PC-3 (cell line): Measurements from ENCODE around the gene TXNDC5. TPM values are rescaled to one million over a fixed set of nuclear protein-coding genes. Genes with fewer than 3 reads are reported as not detected.
A peak's percentile ranks its signal among the peaks of the same experiment; 100 is the strongest.

Experiments used
- ATAC-seq: fragments of 200-7000 bp; cut with Tn5 transposase; 2 replicates; pipeline ENCODE4 v1.9.1; 2020; ENCODE audit warnings: mild to moderate bottlenecking, moderate library complexity
- BruUV-seq: library from RNA; stranded (reverse); fragments of 400-500 nt; replicated peaks from 2 replicates; lab custom pipeline; 2021; lab: Mats Ljungman, UMichigan
- CTCF ChIA-PET: fragments of 300-600 bp; sonication (Branson Sonifier 250); formaldehyde crosslinking; loops from one replicate; lab custom pipeline; 2022; ENCODE audit warnings: antibody characterized with exemption; lab: Charles Lee
- POLR2A ChIA-PET: fragments of 300-600 bp; sonication (Branson Sonifier 250); formaldehyde crosslinking; loops from one replicate; lab custom pipeline; 2022; ENCODE audit warnings: antibody characterized with exemption; ENCODE audit not compliant: unreplicated experiment; lab: Charles Lee
- DNase-seq: peaks from one replicate; pipeline ENCODE4 v3.0.0-alpha.2; 2015
- H2AFZ ChIP-seq: fragments of 300-600 bp; sonication (generic); 2 replicates; pipeline ENCODE4 v1.6.0; 2016; ENCODE audit warnings: antibody characterized with exemption, low read length
- H3F3A ChIP-seq: fragments of 300-600 bp; sonication (generic); one replicate; pipeline ENCODE4 v1.6.0; 2017; ENCODE audit warnings: antibody characterized with exemption, low read length, control low read depth, mild to moderate bottlenecking; ENCODE audit not compliant: unreplicated experiment
- H3K27ac ChIP-seq: fragments of 300-600 bp; sonication (generic); 2 replicates; pipeline ENCODE4 v1.5.1; 2016; ENCODE audit warnings: mild to moderate bottlenecking, low read length
- H3K27me3 ChIP-seq: fragments of 300-600 bp; sonication (generic); 2 replicates; pipeline ENCODE4 v1.6.1; 2016; ENCODE audit warnings: low read length, mixed read lengths
- H3K36me3 ChIP-seq: fragments of 300-600 bp; sonication (generic); 2 replicates; pipeline ENCODE4 v1.6.1; 2016; ENCODE audit warnings: low read depth, mixed run types, low read length, mixed read lengths
- H3K4me1 ChIP-seq: fragments of 300-600 bp; sonication (generic); 2 replicates; pipeline ENCODE4 v1.5.1; 2016; ENCODE audit warnings: low read length; ENCODE audit not compliant: insufficient read depth
- H3K4me2 ChIP-seq: fragments of 300-600 bp; sonication (generic); 2 replicates; pipeline ENCODE4 v1.6.0; 2016; ENCODE audit warnings: low read length
- H3K4me3 ChIP-seq: fragments of 300-600 bp; sonication (generic); 2 replicates; pipeline ENCODE4 v1.5.1; 2016; ENCODE audit warnings: mild to moderate bottlenecking, low read length, mixed read lengths
- H3K79me2 ChIP-seq: fragments of 300-600 bp; sonication (generic); 2 replicates; pipeline ENCODE4 v1.6.1; 2017; ENCODE audit warnings: low read length, mixed read lengths
- H3K9ac ChIP-seq: fragments of 300-600 bp; sonication (generic); 2 replicates; pipeline ENCODE4 v1.6.0; 2016; ENCODE audit warnings: mild to moderate bottlenecking, low read length
- H3K9me2 ChIP-seq: fragments of 300-600 bp; sonication (generic); replicated peaks from 2 replicates; pipeline ENCODE4 v1.6.1; 2016; ENCODE audit warnings: mixed run types, low read length, mixed read lengths
- H3K9me3 ChIP-seq: fragments of 300-600 bp; sonication (generic); 2 replicates; pipeline ENCODE4 v1.6.1; 2016; ENCODE audit warnings: low read length, mixed read lengths
- H4K20me1 ChIP-seq: fragments of 300-600 bp; sonication (generic); 2 replicates; pipeline ENCODE4 v1.6.1; 2016; ENCODE audit warnings: low read length, mixed read lengths
- CTCF ChIP-seq: fragments of 300-600 bp; sonication (generic); conservative IDR thresholded peaks from 2 replicates; pipeline ENCODE4 v1.5.1; 2017; ENCODE audit warnings: antibody characterized with exemption, low read depth, mild to moderate bottlenecking, low read length
- EZH2 ChIP-seq: fragments of 300-600 bp; sonication (generic); IDR thresholded peaks from one replicate; pipeline ENCODE4 v1.6.1; 2017; ENCODE audit warnings: antibody characterized with exemption, mild to moderate bottlenecking, low read length; ENCODE audit not compliant: unreplicated experiment
- EZH2phosphoT487 ChIP-seq: fragments of 300-600 bp; sonication (generic); IDR thresholded peaks from 2 replicates; pipeline ENCODE4 v1.6.1; 2018; ENCODE audit warnings: mild to moderate bottlenecking, antibody characterized with exemption, low read length, borderline replicate concordance
- intact Hi-C: fragments of 100-400 bp; cut with micrococcal nuclease; formaldehyde crosslinking; loops from 2 replicates; pipeline ENCODE4 v1.9.0; 2023
- total RNA-seq: library from RNA; depleted of rRNA; stranded (reverse); fragments of >200 nt; gene quantifications from 2 replicates; pipeline ENCODE4 v1.2.3, GENCODE V29; 2014

TXNDC5 gene
- total RNA-seq, 1 experiment from 2014 or later: 221 TPM

- H3K9ac ChIP-seq: no peak overlapping the region
- no peak overlapping the region for H3K27ac ChIP-seq
- no peaks in the 10 kb centered on the region for H3K9me2 ChIP-seq
- H3K27me3 ChIP-seq: no peaks in the 10 kb centered on the region
- DNase-seq: no peak
- no peak overlapping the region for H3K4me3 ChIP-seq
- POLR2A ChIA-PET: no interaction called here
- no peaks in the 10 kb centered on the region for H3F3A ChIP-seq
- H4K20me1 ChIP-seq: peaks cover 4% of the 10 kb centered on the region; the same call in 1 of the 2 replicates
- H3K9me3 ChIP-seq: no peaks in the 10 kb centered on the region
- H3K4me2 ChIP-seq: no peak overlapping the region
- peaks cover 75% of the 10 kb centered on the region for H3K36me3 ChIP-seq
- CTCF ChIA-PET: no interaction called here
- no peaks in the 10 kb centered on the region; the same call in 1 of the 2 replicates for H3K4me1 ChIP-seq
- no peak for TF ChIP-seq EZH2
- TF ChIP-seq CTCF: no peak
- TF ChIP-seq EZH2phosphoT487: no peak
- no peak for ATAC-seq
- no peak overlapping the region for H2AFZ ChIP-seq
- intact Hi-C loops: no loop called here
- 0 out of 2 replicates have a peak, but pooled peaks cover 6% of the 10 kb centered on the region for H3K79me2 ChIP-seq
- BruUV-seq: no TSS peak
Measured at GRCh38 chr6:7897461-7898192, 13.0 kb downstream of the TXNDC5 start.

- Histone ChIP-seq H3K9me2 (no peaks in the 10 kb centered on the region), H2AFZ (no peak overlapping the region), H3K36me3 (peaks cover 73% of the 10 kb centered on the region), H3K9me3 (no peaks in the 10 kb centered on the region), H3K4me2 (no peak overlapping the region), H3K4me3 (no peak overlapping the region), H3K27me3 (no peaks in the 10 kb centered on the region), H3K9ac (no peak overlapping the region), H4K20me1 (no peaks in the 10 kb centered on the region), H3K4me1 (no peaks in the 10 kb centered on the region; the same call in 1 of the 2 replicates), H3K27ac (no peak overlapping the region), H3F3A (no peaks in the 10 kb centered on the region), H3K79me2 (no peaks in the 10 kb centered on the region)
- ATAC-seq (no peak), DNase-seq (no peak)
- ChIA-PET CTCF (no interaction called here), POLR2A (no interaction called here)
- TF ChIP-seq CTCF (no peak), EZH2 (no peak), EZH2phosphoT487 (no peak)
- no TSS peak for BruUV-seq
- intact Hi-C loops: no loop called here
Measured at GRCh38 chr6:7896465-7896987, 14.1 kb downstream of the TXNDC5 start.

- intact Hi-C loops: no loop called here
- TF ChIP-seq EZH2: no peak
- TF ChIP-seq CTCF: no peak
- no peak for TF ChIP-seq EZH2phosphoT487
- H3K4me2 ChIP-seq: no peak overlapping the region
- peak; percentile 18 for DNase-seq
- H3K9me3 ChIP-seq: no peaks in the 10 kb centered on the region
- H3K4me1 ChIP-seq: no peaks in the 10 kb centered on the region; the same call in 1 of the 2 replicates
- no peaks in the 10 kb centered on the region for H3K9me2 ChIP-seq
- peaks cover 76% of the 10 kb centered on the region for H3K36me3 ChIP-seq
- H3K4me3 ChIP-seq: no peak overlapping the region
- H4K20me1 ChIP-seq: no peaks in the 10 kb centered on the region
- ChIA-PET CTCF (no interaction called here), POLR2A (no interaction called here)
- BruUV-seq: no TSS peak
- H3K27ac ChIP-seq: no peak overlapping the region
- peak; percentile 79 for ATAC-seq
- H3K79me2 ChIP-seq: no peaks in the 10 kb centered on the region
- no peak overlapping the region for H3K9ac ChIP-seq
- H3F3A ChIP-seq: no peaks in the 10 kb centered on the region
- no peak overlapping the region for H2AFZ ChIP-seq
- no peaks in the 10 kb centered on the region for H3K27me3 ChIP-seq
Measured at GRCh38 chr6:7895125-7895423, 15.5 kb downstream of the TXNDC5 start.
